ENCODE measurements around the gene CLSTN2.

DNA sequence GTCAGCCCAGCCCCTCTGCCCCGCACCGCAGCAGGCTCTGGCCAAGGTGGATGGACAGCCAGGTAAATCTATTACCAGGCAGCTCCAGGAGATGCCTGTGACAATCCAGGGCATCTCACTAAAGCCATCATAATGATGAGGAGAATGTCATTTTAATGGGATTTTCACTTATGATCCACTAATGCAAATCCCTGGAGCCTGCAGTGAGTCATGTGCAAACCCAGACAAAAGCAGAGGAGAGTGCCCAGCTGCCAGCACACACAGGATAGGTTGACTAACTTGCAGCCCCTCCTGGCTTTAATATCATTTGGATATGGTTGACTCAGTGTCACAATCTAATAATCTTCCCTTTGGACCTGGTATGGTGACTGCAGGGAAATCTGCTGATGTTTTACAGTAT, 536.0 kb downstream of the CLSTN2 start:
- TF ChIP-seq CTCF (IDR thresholded peaks at IDR 0.05; ENCODE audit: low read depth, low read length, missing input control) (no peak), ATF3 (IDR thresholded peaks at IDR 0.05) (no peak), ZBTB33 (IDR thresholded peaks at IDR 0.05) (no peak), RXRA (IDR thresholded peaks at IDR 0.05) (no peak), JUND (IDR thresholded peaks at IDR 0.05) (no peak), RAD21 (IDR thresholded peaks at IDR 0.05) (no peak), MAX (IDR thresholded peaks at IDR 0.05) (no peak), GABPA (IDR thresholded peaks at IDR 0.05 in 1 of 2, conservative IDR thresholded peaks at IDR 0.05 in 1 of 2) (no peak), NR2F2 (IDR thresholded peaks at IDR 0.05) (no peak)
- TF ChIP-seq, protein P1, sequence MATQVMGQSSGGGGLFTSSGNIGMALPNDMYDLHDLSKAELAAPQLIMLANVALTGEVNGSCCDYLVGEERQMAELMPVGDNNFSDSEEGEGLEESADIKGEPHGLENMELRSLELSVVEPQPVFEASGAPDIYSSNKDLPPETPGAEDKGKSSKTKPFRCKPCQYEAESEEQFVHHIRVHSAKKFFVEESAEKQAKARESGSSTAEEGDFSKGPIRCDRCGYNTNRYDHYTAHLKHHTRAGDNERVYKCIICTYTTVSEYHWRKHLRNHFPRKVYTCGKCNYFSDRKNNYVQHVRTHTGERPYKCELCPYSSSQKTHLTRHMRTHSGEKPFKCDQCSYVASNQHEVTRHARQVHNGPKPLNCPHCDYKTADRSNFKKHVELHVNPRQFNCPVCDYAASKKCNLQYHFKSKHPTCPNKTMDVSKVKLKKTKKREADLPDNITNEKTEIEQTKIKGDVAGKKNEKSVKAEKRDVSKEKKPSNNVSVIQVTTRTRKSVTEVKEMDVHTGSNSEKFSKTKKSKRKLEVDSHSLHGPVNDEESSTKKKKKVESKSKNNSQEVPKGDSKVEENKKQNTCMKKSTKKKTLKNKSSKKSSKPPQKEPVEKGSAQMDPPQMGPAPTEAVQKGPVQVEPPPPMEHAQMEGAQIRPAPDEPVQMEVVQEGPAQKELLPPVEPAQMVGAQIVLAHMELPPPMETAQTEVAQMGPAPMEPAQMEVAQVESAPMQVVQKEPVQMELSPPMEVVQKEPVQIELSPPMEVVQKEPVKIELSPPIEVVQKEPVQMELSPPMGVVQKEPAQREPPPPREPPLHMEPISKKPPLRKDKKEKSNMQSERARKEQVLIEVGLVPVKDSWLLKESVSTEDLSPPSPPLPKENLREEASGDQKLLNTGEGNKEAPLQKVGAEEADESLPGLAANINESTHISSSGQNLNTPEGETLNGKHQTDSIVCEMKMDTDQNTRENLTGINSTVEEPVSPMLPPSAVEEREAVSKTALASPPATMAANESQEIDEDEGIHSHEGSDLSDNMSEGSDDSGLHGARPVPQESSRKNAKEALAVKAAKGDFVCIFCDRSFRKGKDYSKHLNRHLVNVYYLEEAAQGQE (IDR thresholded peaks at IDR 0.05), result no peak
